HG03103 (cell line): ENCODE data around the gene MAP4K2.
A peak's percentile ranks its signal among the peaks of the same experiment; 100 is the strongest.
"Not testable (repeated sequence)": the region's sequence is repeated elsewhere in the genome, so short reads cannot be mapped to it uniquely, and the experiment has no call there.

Experiments used
- ATAC-seq: cut with Tn5 transposase; IDR thresholded peaks from one replicate; pipeline ENCODE4 v1.9.1; 2021; ENCODE audit warnings: low read depth; ENCODE audit not compliant: unreplicated experiment

Gene MAP4K2

GRCh38 chr11:64815433-64815832 is 12.4 kb upstream of the MAP4K2 start:
- ATAC-seq = not testable (repeated sequence)

GRCh38 chr11:64814712-64815187 is 11.7 kb upstream of the MAP4K2 start:
- no peak for ATAC-seq

DNA sequence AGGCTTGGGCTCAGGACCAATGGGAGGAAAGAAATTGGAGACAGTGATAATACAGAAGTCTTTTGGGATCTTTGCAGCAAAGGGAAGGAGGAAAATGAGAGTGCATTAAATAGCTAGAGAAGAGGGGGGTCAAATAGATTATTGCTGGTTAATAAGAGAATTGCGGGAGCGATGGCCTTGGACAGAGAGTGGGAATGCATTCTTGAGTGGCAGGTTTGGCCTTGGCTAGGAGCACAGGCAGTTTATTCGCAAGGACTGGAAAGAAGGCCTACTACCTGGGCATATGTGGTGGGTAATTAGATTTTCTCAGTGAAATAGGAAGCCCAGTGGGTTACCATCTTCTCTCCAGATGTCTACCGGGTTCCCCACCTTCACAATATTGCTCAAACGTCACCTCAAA is 10.8 kb upstream of the MAP4K2 start:
- ATAC-seq = no peak

GRCh38 chr11:64810891-64811272 is 7.9 kb upstream of the MAP4K2 start:
- ATAC-seq = no peak

GRCh38 chr11:64810271-64810890 is 7.4 kb upstream of the MAP4K2 start, which contains the start of gene MEN1:
Gene MEN1 (minus strand): TSS chr11:64810551. CDS start chr11:64810109, 442 bp downstream.
- peak; percentile 54 for ATAC-seq

DNA sequence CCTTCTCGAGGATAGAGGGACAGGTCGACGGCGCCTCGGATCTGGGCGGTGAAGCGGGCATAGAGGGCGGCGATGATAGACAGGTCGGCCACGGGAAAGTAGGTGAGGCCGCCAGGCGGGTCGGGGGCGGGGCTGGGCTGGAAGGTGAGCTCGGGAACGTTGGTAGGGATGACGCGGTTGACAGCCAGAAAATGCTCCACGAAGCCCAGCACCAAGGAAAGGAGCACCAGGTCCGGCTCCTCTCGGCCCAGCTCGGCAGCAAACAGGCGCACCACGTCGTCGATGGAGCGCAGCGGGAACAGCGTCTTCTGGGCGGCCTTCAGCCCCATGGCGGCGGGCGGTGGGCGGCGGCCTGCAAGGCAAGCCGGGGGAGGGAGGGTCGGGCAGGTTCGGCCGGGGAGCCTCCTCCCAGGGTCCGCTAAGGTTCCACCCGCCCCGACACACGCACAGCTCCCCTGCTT is 6.8 kb upstream of the MAP4K2 start:
- ATAC-seq = no peak

GRCh38 chr11:64805481-64805880 is 2.5 kb upstream of the MAP4K2 start:
- no peak for ATAC-seq

DNA sequence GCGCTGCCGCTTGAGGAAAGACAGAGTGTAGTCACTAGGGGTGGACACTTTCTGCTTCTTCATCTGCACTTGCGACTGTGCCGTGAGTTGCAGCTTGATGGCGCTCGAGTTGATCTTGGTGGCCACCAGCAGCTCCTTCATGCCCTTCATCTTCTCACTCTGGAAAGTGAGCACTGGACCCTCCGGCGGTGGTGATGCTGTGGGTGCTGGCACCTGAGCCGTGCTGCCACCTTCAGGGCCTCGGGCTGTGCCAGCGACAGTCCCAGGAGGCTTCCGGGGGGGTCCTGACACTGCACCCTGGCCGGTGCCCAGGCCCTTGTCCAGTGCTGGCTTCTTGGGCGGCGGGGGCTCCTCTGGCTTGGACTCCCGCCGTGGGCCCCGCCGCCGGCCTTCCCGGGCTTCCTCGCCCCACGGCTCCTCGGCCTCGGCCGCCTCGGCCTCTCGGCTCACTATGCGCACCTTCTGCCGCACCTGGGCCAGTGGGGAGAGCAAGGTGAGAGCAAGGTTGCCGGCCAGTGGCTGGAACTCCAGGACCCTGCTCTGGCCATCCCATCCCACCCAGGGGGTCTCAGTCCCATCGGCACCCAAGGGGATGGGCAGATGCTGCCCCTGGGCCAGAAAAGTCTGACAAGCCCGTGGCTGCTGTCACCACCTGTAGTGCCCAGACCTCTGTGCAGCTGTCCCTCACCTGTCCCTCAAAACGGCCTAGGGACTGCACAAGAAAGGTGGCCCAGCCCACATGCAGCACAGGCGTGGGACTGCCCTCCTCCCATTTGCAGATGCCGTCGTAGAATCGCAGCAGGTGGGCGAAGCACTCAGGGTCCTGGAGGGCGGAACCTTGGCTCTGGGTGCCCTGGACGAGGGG is 1.6 kb upstream of the MAP4K2 start:
- no peak for ATAC-seq

- ATAC-seq = no peak
Measured at GRCh38 chr11:64803846-64804345, 882 bp upstream of the MAP4K2 start.

DNA sequence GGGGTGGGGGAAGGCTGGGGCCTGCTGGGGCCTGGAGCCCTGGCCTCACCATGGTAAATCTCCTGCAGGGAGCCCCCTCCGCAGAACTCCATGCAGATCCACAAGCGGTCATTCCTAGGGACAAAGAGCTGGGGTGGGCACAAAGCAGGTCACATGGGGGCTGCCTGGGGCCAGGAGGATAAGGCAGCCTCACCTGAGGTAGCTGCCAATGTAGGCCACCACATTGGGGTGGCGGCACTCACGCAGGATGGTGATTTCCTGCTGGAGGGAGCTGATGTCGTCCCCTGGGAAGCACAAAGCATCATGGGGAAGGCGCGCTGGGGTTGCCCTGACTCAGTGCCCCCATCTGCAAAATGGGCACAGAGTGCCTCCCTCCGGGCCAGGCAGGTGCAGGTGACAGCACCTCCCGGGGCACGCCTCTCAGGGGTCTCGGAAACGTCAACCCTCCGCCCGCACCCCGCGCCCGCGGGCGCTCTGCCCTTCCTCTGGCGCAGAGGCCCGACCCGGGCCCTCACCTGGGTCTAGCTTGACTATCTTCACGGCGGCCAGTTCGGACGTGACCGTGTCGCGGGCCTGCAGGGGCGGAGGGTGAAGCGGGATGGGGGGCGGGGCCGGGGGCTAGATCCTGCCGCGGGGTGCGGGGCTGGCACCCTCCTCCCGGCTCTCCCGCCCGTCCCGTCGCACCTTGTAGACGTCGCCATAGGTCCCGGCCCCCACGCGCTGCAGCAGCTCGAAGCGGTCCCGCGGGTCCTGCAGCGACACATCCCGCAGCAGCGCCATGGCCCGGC is 450 bp downstream of the MAP4K2 start:
- no peak for ATAC-seq

GRCh38 chr11:64801561-64802369 is 1.2 kb downstream of the MAP4K2 start:
- no peak for ATAC-seq

- no peak for ATAC-seq
Measured at GRCh38 chr11:64801158-64801464, 1.9 kb downstream of the MAP4K2 start.

DNA sequence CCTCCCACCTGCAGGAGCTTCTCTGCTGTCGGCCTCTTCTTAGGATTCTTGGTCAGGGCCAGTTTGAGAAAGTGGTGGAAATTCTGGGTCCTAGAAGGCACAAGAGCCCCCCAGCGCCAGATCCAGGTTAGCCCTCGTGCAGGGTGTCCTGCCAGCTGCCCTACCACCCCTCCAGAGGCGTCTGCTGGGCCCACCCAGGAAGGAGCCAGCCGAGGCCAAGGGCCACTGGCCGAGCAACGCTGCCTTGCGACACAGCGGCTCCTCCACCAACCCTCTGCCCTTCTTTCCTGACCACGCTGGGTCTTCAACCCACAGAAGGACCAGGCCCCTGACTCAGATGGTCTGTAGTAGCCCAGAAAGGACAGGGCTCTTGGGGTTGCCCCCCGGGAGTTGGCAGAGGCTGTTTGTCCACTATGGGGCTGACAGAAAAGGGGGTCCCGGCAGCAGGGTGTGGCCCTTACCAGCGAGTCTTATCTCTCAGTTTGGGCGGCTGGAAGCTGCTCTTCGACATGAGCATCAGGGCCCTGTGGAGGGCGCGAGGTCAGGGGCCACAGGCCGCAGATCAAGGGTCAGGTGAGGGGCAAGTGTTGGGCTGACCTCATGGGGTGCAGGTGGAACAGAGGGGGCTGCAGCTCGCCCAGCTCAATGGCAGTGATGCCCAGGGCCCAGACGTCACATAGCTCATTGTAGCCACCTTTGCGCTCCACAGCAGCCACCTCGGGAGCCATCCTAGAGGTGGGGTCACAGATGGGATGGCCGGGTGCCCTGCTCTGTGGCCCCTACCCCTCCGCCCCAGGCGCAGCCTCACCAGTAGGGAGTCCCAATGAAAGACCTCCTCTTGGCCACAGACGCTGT is 2.5 kb downstream of the MAP4K2 start:
- no peak for ATAC-seq

DNA sequence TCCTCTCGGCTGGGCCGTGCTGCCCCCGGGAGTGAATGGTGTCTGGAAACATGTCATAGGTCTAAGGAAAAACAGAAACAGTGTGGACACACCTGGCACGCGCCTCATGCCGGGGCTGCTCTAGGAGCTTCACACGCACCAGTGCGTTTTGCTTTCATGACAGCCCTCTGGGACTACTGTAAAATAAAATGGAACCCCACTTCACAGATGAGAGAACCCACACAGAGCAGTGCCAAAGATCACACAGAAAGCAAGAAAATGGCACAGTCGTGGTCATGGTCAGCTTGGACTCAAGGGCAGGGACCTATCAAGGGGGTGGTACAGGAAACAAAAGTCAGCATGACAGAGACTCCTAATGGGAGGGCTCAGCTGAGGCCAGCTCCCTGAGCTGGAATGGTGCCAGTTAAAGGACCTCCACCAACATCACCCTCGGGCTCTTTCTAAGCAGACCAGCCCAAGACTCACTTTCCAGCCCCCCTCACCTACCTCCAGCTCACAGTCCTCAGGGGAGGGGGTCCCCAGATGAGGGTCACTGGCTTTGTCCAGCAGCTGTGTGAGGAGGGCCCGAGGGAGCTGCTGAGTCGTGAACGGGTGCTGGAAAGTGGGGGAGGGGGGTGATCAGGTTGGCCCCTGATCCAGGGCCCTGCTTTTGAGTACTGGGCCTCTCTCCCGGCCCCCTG is 3.3 kb downstream of the MAP4K2 start:
- ATAC-seq = no peak

DNA sequence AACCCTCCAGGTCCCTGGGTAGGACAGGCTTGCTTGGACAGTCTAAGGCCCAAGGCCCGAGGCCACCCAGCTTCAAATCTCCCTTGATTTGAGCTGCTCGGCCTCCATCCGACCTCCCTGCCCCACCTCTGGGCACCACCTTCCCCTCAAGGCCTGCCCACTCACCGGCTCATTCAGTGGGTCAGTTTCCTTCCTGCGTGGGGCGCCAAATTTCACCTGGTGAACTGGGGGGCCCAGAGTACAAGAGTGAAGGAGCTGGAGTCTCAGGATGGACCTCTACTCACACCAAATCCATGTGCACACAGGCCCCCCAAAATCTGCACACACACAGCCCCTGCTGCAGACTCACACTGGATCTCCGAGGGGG is 3.8 kb downstream of the MAP4K2 start:
- no peak for ATAC-seq

- ATAC-seq = no peak
Measured at GRCh38 chr11:64796757-64797541, 6.1 kb downstream of the MAP4K2 start.

DNA sequence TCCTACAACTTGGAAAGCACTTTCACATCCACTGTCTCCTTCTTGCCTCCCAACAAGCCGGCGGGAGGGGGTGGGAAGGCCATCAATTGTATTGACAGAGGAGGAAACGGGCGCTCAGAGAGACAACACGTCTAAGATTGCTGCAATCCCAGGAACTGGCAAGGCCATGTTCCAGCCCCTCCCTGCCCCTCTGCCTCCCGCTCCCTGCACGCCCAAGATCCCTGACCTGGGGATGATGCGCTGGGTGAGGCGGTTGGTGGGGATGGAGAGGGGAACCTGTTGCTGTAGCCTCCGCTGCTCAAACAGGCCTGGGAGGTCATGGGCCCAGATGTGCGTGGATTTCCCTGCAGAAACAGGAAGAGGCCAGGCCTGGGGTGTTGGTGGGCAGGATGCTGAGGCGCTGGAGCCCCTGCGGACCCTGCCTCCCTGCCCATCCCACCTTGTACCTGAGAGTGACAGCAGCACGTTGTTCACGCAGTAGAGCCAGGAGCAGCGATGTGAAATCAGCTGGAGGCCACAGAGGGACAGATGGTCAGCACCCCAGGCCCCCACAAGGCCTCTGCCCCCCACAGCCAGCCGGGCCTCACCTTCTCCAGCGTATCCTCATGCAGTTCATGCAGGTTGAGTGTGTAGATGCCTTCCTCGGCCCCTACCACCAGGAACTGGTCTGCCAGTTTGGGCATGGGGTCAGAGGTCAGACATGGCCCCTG is 6.8 kb downstream of the MAP4K2 start:
- ATAC-seq = no peak
